Pulmonary artery endothelial cell (primary cell): ENCODE measurements around the gene HPS3. TPM values are rescaled to one million over a fixed set of nuclear protein-coding genes. Genes with fewer than 3 reads are reported as not detected.

Experiments
- DNase-seq: peaks from one replicate; pipeline ENCODE4 v3.0.0-alpha.2; 2011; ENCODE audit warnings: low read depth, low spot score
- total RNA-seq: library from RNA; depleted of rRNA; stranded (reverse); fragments of >200 nt; gene quantifications from 2 replicates; pipeline ENCODE4 v1.2.3, GENCODE V29; 2014

Gene HPS3
- total RNA-seq, 1 donor from 2014 or later, result 16.4 TPM

- DNase-seq, result no peak
Observed at GRCh38 chr3:149122721-149123578, 6.5 kb upstream of the HPS3 start.

- no peak for DNase-seq
Observed at GRCh38 chr3:149128821-149129220, 617 bp upstream of the HPS3 start.

GRCh38 chr3:149131589-149131988 lies 2.2 kb downstream of the HPS3 start:
- no peak for DNase-seq

GRCh38 chr3:149134575-149134974 lies 5.1 kb downstream of the HPS3 start:
- no peak for DNase-seq

DNA sequence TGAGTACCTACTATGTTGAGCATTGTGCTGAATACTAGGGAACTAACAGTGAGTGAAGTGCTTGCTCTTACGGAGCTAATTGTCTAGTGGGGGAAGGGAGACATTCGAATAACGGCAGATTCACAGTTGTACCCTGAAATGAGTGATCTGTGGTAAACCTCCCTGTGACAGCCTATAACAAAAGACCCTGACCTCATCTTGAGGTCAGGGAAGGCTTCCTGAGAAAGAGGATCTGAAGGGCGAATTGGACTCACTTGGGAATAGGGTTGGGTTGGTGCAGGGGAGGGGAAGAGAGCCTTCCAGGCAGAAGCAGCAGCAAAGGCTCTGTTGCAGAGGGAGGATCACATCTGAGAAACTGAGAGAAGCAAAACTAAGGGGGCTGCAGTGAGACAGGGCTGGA lies 13.2 kb downstream of the HPS3 start:
- DNase-seq, result no peak

DNA sequence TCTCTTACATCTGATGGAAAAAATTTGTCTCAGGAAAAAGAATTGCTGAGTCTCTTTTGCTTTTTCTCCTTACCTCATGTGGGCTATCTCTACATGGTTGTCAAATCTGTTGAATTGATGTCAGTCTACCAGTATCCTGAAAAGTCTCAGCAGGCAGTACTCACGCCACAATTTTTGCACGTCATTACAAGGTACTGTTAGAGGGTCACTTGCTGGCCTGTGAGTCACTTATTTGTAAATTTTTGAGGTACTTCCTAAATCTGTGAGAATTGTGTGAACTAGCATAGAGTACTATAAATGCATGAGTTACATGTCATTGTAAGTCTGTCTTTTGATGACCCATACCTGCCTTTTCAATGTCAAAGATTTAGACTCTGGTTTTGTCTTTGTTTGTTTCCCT lies 15.9 kb downstream of the HPS3 start:
- no peak for DNase-seq

DNA sequence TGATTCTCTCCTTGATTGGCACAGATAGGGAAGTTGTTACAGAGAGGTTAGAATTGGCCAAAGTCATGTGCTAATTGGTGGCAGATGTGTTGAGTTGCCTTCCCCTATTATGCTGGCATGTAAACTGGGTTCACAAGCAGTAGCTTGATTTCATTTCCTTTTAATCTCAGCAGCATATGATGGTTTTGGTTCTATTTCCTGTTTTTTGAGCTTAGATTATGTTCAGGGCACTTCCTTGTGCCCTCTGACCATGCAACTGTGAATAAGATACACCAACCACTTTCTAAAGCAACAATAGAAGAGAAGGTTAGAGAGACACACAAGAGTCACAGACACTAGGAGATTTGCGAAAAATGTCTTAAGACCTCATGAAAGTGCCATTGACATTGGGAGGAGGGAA lies 16.5 kb downstream of the HPS3 start:
- DNase-seq, result no peak

- DNase-seq, result no peak
Observed at GRCh38 chr3:149150436-149150835, 21.0 kb downstream of the HPS3 start.

- peak; percentile 22 for DNase-seq
Observed at GRCh38 chr3:149151843-149152242, 22.4 kb downstream of the HPS3 start.

GRCh38 chr3:149152420-149152819 lies 23.0 kb downstream of the HPS3 start:
- no peak for DNase-seq

- DNase-seq, result no peak
Observed at GRCh38 chr3:149153402-149153801, 24.0 kb downstream of the HPS3 start.

DNA sequence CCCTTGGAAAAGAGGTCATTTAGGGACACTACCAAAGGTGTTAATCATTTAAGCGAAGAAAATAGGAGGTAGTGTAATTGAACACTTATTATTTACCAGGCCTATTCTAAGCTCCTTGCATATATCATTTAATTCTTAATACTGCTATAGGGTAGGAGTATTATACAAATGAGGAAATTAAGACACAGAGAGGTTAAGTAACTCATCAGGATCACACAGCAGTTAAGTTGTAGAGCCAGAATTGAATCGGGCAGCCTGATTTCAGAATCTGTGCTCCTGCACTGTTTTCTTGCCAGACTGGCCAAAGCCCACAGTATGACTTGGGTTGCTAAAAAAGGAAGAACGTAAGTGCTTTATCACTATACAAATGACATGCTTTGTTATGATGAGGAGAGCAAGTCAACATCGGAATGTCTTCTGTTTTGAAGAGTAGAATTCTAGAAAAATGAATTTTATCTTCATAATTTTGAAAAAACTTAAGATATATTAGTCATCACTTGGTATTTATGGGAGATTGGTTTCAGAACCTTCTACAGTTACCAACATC lies 31.4 kb downstream of the HPS3 start:
- no peak for DNase-seq

GRCh38 chr3:149162007-149162406 lies 32.6 kb downstream of the HPS3 start:
- DNase-seq, result no peak

DNA sequence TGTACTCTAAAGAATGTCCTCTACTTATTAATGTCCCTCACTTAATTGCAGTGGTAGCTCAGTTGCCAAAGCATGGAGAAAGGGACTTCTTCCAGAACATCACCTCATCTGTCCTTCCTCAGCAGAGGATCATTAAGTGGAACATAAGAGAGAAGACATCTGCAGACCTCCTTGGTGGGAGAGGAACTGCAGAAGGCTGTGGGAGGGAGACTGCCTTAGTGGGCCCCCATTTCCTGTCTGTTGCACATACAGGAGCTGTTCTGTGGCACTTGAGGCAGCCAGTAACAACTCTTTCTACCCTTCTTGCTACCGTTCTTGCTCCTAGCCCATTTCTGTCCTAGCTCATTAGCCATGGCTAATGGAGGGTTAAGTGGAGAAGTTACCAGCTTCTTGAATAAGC lies 33.6 kb downstream of the HPS3 start:
- no peak for DNase-seq

DNA sequence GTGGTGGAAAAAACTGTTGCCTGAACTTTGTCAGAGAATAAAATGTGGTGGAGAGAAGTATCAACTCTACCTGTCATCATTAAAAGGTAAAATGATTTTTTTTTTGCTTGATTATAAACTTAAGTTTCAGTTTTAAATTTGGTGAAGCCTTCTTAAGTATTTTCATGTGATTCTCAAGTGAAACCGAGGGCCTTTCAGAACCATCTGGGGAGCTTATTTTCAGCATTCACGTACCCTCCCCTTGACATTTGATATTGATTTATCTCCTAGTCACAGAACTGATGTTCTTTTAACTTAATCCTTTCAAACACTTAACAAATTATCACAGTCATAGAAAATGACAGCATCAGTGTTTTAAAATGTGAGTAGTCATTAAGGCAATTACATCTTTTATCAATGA lies 38.5 kb downstream of the HPS3 start:
- DNase-seq, result no peak

- DNase-seq, result no peak
Observed at GRCh38 chr3:149170672-149171071, 41.2 kb downstream of the HPS3 start.

GRCh38 chr3:149174901-149175300 lies 45.5 kb downstream of the HPS3 start:
- DNase-seq, result no peak

DNA sequence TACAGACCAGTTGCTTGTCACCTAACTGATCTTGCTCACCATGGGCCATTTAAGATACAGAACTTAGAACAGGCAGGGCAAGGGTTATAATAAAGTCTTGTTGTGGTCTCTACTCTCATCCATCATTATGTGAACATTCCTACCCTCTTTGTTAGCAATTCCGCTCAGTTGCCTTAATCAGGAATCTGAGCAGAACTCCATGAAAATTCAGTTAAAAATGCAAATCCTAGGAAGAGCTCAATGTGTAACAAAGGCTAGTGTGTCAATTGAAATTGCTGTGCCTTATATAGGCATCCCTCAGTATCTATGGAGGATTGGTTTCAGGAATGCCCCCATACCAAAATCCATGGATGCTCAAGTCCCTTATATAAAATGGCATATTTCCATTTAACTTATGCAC lies 47.7 kb downstream of the HPS3 start:
- no peak for DNase-seq

GRCh38 chr3:149179220-149179619 lies 49.8 kb downstream of the HPS3 start:
- DNase-seq, result peak; percentile 20

- peak; percentile 98 for DNase-seq
Observed at GRCh38 chr3:149180057-149180573, 50.7 kb downstream of the HPS3 start.

DNA sequence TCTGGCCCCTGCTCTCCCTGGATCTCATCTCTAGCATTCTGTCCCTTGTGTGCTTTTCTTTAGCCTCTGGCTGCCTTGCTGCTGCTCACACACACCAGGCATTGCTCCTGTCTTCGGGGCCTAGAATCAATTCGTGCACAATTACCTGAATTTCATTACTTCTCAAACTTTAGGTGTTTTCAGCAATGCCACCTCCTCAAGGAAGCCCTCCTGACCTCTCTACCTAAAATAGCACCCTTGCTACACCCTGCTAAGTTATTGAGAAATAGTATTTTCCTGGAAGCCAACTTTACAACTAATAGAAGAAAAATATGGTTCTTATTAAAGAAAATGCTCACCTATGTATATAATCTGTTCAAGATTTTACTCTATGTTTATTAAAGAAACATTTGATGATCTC lies 51.7 kb downstream of the HPS3 start:
- no peak for DNase-seq

DNA sequence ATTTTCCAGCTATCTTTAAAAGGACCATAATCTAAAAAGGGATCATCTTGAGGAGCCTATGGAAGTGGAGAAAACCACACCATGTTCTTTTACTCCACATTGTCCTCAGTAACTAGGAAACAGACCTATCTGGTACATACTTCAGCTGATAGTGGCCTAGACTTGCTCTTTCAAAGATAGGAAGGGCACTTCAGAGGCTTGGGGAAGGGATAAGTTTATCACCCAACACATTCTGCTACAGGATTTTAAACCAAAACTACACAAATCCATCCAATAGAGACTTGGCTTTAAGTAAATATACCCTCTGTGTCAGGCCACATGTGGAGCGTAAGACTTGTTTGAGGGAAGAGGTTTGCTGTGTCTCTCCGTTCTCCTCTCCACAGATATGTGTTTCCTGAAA lies 56.8 kb downstream of the HPS3 start:
- no peak for DNase-seq

DNA sequence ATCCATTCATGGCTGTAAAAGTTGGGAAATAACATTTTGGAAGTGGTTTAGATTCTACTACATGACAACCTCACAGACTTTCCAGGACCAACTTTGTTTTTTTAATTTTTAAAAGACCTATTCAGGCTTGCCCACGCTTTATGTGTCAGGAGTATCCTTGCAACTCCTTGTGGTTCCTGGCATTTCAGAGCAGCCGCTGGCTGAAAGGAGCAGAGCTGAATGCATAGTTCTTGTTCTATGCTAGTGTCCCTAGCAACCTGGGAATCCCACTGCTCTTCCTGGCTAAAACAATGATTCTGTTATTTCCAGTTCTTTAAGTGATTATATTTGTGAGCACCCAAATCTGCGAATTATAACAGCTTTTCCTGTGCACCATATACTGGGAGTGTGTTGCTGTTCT lies 57.3 kb downstream of the HPS3 start:
- DNase-seq, result no peak
